ENCODE measurements around the gene PDZD4. TPM values are rescaled to one million over a fixed set of nuclear protein-coding genes. Genes with fewer than 3 reads are reported as not detected.

PDZD4 gene
- total RNA-seq, 1 donor from 2014 or later = 0.68 TPM

GRCh38 chrX:153783378-153784013 is 46.8 kb downstream of the PDZD4 start:
- no peak for ATAC-seq

DNA sequence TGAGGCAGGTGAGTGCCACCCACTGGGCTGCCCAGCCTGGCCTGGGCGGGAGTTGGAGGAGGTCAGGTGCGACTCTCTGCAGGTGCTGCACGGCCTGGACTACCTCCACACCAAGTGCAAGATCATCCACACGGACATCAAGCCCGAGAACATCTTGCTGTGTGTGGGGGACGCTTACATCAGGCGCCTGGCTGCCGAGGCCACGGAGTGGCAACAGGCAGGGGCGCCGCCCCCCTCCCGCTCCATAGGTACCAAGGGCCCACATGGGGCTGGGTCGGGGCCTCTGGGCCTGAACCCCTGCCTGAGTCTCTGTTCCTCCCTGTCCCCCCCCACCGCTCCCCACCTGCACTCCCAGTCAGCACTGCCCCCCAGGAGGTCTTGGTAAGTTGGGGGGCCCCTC is 47.5 kb downstream of the PDZD4 start:
- no peak for ATAC-seq

- peak; percentile 14 for ATAC-seq
Measured at GRCh38 chrX:153782313-153782712, 48.0 kb downstream of the PDZD4 start.

DNA sequence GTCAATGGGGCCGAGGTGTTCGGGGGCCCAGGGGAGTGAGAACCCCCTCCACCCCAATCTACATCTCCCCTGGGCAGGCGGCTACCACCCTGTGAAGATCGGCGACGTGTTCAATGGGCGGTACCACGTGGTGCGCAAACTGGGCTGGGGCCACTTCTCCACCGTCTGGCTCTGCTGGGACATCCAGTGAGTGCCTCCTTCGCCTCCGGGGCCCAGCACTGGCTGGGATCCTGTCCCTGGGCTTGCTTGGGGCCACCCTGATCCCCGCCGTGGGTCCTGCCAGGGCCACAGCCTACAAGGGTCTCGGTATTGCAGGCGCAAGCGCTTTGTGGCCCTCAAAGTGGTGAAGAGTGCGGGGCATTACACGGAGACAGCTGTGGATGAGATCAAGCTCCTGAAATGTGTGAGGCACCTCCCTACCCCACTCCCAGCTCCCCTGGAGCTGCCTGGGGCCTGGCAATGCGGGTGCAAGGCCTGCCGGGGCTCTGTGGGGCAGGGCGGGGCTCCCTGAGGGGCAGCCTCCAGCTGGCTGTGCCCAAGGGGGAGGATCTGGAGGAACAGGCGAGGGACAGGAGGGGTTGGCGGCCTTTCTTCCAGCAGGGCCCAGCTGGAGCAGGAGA is 48.8 kb downstream of the PDZD4 start:
- no peak for ATAC-seq

DNA sequence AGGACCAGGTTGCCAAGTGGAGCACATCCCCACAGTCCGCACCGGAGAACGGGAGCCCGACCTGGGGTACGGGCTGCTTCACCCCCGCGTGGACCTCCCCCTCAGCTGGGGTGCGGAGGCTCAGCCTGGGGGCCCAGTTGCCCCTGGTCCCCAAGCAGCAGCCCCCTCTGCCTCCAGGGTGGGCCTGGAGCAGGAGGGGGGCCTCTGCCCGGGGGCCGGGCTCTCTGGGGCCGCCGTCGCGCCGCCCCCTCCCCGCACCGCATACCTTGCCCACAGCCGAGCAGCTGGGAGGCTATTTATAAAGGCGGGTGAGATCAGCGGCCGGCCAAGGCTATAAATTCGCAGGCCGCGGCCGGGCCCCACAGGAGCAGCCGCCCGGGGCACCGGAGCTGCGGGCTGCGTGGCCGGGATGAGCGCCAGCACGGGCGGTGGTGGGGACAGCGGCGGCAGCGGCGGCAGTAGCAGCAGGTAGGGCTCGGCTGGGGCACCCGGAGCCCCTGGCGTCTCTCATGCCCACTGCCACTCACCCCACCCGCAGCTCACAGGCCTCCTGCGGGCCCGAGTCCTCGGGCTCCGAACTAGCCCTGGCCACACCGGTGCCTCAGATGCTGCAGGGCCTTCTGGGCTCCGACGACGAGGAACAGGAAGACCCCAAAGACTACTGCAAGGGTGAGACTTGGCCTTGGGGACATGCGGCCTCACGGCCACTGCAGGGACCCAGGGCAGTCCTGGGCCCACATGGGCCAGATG is 49.5 kb downstream of the PDZD4 start, which contains the start of gene SRPK3:
Gene SRPK3 (plus strand): TSS at position 364 of the 750 bp plus-strand sequence. CDS start 46 bp downstream, at position 410.
- peak; percentile 2 for ATAC-seq

GRCh38 chrX:153779891-153780677 is 50.3 kb downstream of the PDZD4 start:
- no peak for ATAC-seq

- ATAC-seq = peak; percentile 9
Measured at GRCh38 chrX:153778684-153779101, 51.7 kb downstream of the PDZD4 start.

DNA sequence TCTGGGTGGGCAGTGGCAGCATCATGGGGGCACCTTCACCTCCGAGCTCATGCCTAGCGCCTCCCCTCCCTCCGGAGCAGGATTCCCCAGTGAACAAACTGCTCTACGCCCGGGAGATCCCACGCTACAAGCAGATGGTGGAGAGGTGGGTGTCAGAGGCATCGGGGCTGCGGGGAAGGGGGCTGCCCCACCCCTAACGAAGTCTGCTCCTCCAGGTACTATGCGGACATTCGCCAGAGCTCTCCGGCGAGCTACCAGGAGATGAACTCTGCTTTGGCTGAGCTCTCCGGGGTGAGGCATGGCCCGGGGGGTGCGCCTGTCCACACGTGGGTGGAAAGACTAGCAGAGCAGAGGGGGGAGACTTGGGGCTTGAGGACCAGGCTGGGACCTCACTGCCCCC is 52.2 kb downstream of the PDZD4 start:
- peak; percentile 4 for ATAC-seq

DNA sequence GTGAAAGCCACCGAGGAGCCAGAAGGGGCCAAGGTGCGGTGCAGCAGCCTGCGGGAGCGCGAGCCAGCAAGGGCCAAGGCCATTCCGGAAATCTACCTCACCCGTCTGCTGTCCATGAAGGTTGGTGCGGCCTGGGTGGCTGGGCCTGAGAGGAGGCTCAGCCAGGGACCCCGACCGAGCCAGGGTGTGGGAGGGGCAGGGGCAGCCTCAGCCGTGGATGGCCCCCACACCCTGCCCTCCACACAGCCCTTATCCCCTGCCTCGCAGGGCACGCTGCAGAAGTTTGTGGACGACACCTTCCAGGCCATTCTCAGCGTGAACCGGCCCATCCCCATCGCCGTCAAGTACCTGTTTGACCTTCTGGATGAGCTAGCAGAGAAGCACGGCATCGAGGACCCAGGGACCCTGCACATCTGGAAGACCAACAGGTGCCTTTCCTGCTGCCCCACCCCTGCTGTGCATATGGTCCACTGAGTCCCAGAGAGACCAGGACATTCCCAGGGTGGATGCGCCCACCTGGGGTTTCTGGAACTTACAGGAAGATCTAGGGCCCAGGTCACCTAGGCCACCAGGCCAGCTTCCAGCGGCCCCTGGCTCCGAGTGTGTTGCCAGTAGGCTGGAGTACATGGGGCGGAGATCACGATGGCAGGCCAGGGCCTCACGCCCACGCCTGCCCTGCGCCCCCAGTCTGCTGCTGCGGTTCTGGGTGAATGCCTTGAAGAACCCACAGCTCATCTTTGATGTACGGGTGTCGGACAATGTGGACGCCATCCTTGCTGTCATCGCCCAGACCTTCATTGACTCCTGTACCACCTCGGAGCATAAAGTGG is 52.9 kb downstream of the PDZD4 start:
- ATAC-seq = no peak

GRCh38 chrX:153776611-153777045 is 53.7 kb downstream of the PDZD4 start:
- ATAC-seq = no peak

DNA sequence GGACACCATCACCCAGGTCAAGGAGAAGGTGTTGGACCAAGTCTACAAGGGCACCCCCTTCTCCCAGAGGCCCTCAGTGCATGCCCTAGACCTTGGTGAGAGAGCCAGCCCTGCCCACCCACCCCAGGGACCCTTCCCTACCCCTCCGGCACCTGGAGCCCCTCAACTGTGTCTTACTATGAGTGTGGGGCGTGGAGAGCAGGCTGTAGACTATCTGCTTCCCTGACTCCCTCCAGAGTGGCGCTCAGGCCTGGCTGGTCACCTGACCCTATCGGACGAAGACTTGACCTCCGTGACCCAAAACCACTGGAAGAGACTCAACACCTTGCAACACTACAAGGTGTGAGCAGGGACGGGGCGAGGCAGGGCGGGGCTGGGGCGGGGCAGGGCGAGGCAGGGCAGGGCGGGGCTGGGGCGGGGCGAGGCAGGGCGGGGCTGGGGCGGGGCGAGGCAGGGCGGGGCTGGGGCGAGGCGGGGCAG is 54.2 kb downstream of the PDZD4 start:
- ATAC-seq = no peak

DNA sequence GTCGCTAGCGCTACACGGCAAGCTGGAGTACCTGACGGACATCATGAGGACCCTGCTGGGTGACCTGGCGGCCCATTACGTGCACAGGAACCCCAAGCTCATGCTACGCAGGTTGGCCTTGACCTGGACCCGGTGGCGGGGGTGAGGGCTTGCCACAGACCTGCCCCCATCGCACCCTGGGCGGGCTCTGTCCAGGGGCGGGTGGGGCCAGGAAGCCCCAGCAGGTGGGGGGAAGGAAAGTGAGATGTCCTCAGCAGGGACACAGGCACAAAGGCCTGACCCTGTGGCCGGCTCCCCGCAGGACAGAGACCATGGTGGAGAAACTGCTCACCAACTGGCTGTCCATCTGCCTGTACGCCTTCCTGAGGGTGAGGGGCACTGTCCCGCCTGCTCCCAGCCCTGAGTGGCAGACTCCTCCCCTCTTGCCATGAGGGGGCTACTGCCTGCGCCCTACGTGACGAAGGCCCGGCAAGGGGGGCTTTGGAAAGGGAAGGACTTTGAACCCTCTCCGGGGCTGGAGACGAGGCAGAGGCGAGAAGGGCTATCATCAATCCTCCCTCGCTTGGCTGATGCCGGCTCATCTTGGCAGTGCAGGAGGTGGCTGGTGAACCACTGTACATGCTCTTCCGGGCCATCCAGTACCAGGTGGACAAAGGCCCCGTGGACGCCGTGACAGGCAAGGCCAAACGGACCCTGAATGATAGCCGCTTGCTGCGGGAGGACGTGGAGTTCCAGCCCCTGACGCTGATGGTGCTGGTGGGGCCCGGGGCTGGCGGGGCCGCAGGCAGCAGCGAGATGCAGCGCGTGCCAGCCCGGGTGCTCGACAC is 54.8 kb downstream of the PDZD4 start:
- ATAC-seq = no peak

DNA sequence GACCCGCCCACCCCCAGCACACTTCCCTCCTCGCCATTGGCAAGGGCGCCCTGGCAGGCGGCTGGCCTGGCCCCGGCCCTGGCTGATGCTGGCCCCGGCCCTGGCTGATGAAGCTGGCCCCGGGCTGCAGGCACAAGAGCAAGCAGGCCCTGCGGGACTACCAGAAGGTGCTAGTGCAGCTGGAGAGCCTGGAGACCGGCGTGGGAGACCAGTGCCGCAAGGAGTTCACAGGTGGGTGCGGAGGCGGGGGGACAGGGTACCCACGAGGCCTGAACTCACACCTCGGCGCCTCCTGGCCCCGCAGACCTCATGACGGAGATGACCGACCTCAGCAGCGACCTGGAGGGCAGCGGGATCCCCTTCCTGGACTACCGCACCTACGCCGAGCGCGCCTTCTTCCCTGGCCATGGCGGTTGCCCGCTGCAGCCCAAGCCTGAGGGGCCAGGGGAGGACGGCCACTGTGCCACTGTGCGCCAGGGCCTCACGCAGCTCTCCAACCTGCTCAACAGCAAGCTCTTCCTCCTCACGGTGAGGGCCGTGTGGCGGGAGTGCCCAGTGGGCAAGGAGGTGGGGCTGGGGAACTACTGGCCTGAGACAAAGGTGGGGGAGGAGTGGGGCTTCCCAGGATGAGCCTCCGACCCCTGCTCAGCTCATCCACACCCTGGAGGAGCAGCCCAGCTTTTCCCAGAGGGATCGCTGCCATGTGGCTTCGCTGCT is 55.6 kb downstream of the PDZD4 start:
- ATAC-seq = no peak

GRCh38 chrX:153773741-153774575 is 56.4 kb downstream of the PDZD4 start:
- no peak for ATAC-seq

DNA sequence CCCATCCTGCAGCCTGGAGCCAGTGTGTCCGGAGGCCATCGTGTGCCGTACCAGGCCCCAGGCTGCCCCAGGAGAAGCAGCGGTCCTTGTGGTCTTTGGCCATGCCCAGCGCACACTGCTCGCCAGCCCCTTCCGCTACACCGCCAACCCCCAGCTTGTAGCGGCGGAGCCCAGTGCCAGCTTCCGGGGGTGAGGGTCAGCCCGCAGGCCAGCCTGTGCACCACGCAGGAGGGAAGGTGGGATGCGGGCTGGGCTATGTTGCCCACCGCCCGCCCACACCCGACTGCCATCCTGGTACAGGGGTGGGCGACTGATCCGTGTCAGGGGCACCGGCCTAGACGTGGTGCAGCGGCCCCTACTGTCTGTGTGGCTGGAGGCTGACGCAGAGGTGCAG is 57.1 kb downstream of the PDZD4 start:
- no peak for ATAC-seq

DNA sequence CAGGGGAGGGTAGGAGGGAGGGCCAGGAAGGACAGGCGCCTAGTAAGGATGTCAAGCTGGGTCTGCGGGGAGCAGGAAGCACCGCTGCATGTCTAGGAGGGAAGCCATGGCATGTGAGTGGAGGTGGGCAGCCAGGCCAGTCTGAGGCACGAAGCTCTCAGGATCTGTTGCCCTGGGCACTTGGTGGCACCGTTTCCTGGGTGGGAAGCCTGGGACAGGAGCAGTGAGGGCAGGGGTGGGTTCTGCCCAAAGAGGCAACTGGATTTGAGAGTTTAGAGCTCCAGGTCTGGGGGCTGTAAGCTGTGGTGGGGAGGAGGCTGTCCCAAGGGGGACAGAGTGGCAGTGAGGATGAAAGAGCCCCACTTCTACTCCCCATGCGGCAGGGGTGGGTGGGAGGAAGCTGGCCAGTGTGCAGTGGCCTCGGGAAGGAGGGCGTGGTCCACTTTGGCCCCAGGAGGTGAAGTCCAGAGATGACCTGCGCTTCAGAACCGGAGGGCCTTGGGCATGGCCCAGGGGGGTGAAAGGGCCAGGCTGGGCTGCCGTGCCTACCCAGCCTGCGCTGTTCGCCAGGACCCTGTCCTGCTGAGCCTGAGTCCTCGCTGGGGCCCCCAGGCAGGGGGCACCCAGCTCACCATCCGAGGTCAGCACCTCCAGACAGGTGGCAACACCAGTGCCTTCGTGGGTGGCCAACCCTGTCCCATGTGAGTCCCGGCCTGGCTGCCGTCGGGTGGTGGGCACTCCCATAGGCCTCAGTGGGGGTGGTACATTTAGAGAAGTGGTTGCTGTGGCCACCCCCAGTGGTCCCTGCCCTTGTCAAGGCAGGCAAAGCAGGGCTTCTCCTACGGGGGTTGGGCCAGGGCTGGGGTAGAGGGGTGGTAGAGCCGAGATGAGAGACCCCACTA is 57.8 kb downstream of the PDZD4 start:
- no peak for ATAC-seq

DNA sequence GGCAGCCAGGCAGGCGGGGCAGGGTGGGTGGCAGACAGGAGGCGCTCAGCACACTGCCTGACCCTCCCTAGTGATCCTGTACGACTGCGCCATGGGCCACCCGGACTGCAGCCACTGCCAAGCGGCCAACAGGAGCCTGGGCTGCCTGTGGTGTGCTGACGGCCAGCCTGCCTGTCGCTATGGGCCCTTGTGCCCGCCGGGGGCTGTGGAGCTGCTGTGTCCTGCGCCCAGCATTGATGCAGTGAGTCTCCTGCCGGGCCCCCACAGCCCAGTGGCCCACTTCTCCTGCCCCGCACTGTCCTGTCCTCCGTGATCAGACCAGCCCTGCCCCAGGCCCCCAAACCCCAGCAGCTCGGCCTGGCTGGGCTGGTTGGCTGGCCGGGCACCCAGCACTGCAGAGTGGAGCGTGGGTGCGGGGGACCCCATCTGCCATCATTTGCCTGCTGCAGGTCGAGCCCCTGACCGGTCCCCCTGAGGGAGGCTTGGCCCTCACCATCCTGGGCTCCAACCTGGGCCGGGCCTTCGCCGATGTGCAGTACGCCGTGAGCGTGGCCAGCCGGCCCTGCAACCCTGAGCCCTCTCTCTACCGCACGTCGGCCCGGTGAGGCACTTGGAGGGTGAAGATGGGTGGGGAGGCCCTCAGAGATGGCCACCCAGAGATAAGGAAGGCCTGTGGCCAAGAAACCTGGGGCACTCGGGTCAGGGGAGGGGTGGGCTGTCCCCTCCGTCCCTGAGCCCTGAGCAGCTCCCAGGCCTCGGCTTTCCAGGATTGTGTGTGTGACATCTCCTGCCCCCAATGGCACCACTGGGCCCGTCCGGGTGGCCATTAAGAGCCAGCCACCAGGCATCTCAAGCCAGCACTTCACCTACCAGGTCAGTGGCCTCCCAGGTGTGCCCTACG is 58.7 kb downstream of the PDZD4 start:
- no peak for ATAC-seq

All from esophagus mucosa (tissue), 1 donor.